ENCODE data around the gene ARHGAP25. TPM values are rescaled to one million over a fixed set of nuclear protein-coding genes. Genes with fewer than 3 reads are reported as not detected.
"Not testable (repeated sequence)": the region's sequence is repeated elsewhere in the genome, so short reads cannot be mapped to it uniquely, and the experiment has no call there.

ARHGAP25 gene
- total and polyA plus RNA-seq, 2 experiments from 2014 or later = 1.9 to 2.0 TPM

DNA sequence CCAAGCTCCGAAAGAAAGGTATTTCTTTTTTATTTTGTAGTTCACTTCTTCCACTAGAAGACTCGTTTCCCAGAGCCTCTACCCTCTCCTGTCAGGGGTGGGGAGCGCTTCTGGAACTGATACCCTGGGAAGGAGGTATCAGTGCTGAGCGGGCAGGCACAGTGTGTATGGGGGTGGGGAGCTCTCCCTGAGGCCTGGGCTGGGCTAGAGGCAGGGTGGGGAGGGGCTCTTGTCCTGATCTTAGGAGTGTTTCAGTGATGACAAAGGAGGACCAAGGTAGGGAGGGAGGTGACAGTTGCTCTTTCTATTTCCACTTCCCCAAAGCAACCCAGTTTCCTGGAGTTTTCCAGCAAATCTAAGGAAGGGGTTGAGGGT is 65.4 kb downstream of the ARHGAP25 start (continued):
- TF ChIP-seq ZNF462 (CRISPR knock-in tag; IDR thresholded peaks at IDR 0.05) (no peak), CREB1 (CRISPR knock-in tag; IDR thresholded peaks at IDR 0.05; ENCODE audit: low read depth) (no peak), NANOG (IDR thresholded peaks at IDR 0.05; ENCODE audit: borderline replicate concordance) (no peak), JUNB (IDR thresholded peaks at IDR 0.05; ENCODE audit: unreplicated experiment) (no peak), EZH2phosphoT487 (IDR thresholded peaks at IDR 0.05; ENCODE audit: unreplicated experiment) (no peak), ZNF114 (CRISPR knock-in tag; IDR thresholded peaks at IDR 0.05) (no peak)

GRCh38 chr2:68800517-68800916 is 65.9 kb downstream of the ARHGAP25 start:
- H3K4me2 ChIP-seq = no peak overlapping the region
- no peak for DNase-seq (ENCODE audit: low spot score)
- no peaks in the 10 kb centered on the region for H3K36me3 Mint-ChIP-seq (ENCODE audit: low read depth)

DNA sequence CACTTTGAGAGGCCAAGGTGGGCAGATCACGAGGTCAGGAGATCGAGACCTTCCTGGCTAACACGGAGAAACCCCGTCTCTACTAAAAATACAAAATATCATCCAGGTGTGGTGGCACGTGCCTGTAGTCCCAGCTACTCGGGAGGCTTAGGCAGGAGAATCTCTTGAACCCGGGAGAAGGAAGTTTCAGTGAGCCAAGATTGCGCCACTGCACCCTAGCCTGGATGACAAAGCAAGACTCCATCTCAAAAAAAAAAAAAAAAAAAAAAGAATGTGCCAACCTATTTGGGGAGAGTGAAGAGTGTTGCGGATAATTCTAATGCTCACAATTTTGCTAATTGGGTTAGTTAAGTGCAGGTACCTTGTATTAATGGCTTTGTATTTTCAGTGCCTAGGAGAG is 67.5 kb downstream of the ARHGAP25 start:
- DNase-seq (ENCODE audit: low spot score); H3F3A ChIP-seq (replicated peaks; ENCODE audit: low read depth); H3K4me1 ChIP-seq (ENCODE audit: insufficient read depth); H3K4me3 ChIP-seq; H3K27ac Mint-ChIP-seq; H3K4me1 Mint-ChIP-seq; H4K20me1 ChIP-seq (replicated peaks; ENCODE audit: insufficient read depth); H3K4me2 ChIP-seq; H3K27ac ChIP-seq (ENCODE audit: low read depth); H3K36me3 ChIP-seq (ENCODE audit: insufficient read depth); H2AFZ ChIP-seq; H3K9me2 ChIP-seq (ENCODE audit: insufficient read depth); H3K9me3 Mint-ChIP-seq; H3K4me3 Mint-ChIP-seq; ATAC-seq; H3K27me3 Mint-ChIP-seq (ENCODE audit: insufficient read depth, low read depth, poor library complexity); H3K27me3 ChIP-seq (ENCODE audit: insufficient read depth); H3K79me2 ChIP-seq (replicated peaks; ENCODE audit: insufficient read depth); H3K36me3 Mint-ChIP-seq (ENCODE audit: low read depth): not testable (repeated sequence)

More at GRCh38 chr2:68800517-68800916, 65.9 kb downstream of the ARHGAP25 start:
- H3F3A ChIP-seq (replicated peaks; ENCODE audit: low read depth) = no peaks in the 10 kb centered on the region
- no peaks in the 10 kb centered on the region for H4K20me1 ChIP-seq (replicated peaks; ENCODE audit: insufficient read depth)
- Mint-ChIP-seq H3K27ac (no peak overlapping the region), H3K4me3 (no peak overlapping the region), H3K9me3 (no peaks in the 10 kb centered on the region; the same call in 2 of the 3 replicates), H3K27me3 (ENCODE audit: insufficient read depth, low read depth, poor library complexity) (no peaks in the 10 kb centered on the region), H3K4me1 (peaks cover 10% of the 10 kb centered on the region; the same call in 2 of the 3 replicates)
- peaks cover 8% of the 10 kb centered on the region; the same call in 1 of the 2 replicates for H3K9me2 ChIP-seq (ENCODE audit: insufficient read depth)
- H3K27me3 ChIP-seq (ENCODE audit: insufficient read depth) = no peaks in the 10 kb centered on the region
- no peak overlapping the region for H3K27ac ChIP-seq (ENCODE audit: low read depth)
- no peaks in the 10 kb centered on the region for H3K36me3 ChIP-seq (ENCODE audit: insufficient read depth)
- TF ChIP-seq ZNF114 (CRISPR knock-in tag; IDR thresholded peaks at IDR 0.05) (no peak), EZH2 (IDR thresholded peaks at IDR 0.05; ENCODE audit: low read depth, unreplicated experiment) (no peak), NANOG (IDR thresholded peaks at IDR 0.05; ENCODE audit: borderline replicate concordance) (no peak), CREB1 (CRISPR knock-in tag; IDR thresholded peaks at IDR 0.05; ENCODE audit: low read depth) (no peak), ZNF331 (CRISPR knock-in tag; IDR thresholded peaks at IDR 0.05; ENCODE audit: low read depth) (no peak)
- TF ChIP-seq, protein P1, sequence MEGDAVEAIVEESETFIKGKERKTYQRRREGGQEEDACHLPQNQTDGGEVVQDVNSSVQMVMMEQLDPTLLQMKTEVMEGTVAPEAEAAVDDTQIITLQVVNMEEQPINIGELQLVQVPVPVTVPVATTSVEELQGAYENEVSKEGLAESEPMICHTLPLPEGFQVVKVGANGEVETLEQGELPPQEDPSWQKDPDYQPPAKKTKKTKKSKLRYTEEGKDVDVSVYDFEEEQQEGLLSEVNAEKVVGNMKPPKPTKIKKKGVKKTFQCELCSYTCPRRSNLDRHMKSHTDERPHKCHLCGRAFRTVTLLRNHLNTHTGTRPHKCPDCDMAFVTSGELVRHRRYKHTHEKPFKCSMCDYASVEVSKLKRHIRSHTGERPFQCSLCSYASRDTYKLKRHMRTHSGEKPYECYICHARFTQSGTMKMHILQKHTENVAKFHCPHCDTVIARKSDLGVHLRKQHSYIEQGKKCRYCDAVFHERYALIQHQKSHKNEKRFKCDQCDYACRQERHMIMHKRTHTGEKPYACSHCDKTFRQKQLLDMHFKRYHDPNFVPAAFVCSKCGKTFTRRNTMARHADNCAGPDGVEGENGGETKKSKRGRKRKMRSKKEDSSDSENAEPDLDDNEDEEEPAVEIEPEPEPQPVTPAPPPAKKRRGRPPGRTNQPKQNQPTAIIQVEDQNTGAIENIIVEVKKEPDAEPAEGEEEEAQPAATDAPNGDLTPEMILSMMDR (conservative IDR thresholded peaks at IDR 0.05; ENCODE audit: low read depth in 2 of 2) = no peak
- no peaks in the 10 kb centered on the region for H3K4me1 ChIP-seq (ENCODE audit: insufficient read depth)
- H3K79me2 ChIP-seq (replicated peaks; ENCODE audit: insufficient read depth) = no peaks in the 10 kb centered on the region
- no peak for ATAC-seq
- no peak overlapping the region for H2AFZ ChIP-seq
- H3K4me3 ChIP-seq = no peak overlapping the region
